ENCODE data around the gene PEX1. TPM values are rescaled to one million over a fixed set of nuclear protein-coding genes. Genes with fewer than 3 reads are reported as not detected.

The PEX1 gene
- polyA plus RNA-seq: 77.7 and 108 TPM in 2 replicates
- 86.2 and 99.8 TPM in 2 replicates for polyA minus RNA-seq

- peak within 1 kb of the TSS; percentile 84 for H3K9ac ChIP-seq (ENCODE audit: low read length)
- H3K9me2 ChIP-seq (ENCODE audit: insufficient read depth, low read length): no peaks in the 10 kb centered on the region
- peak within 1 kb of the TSS; percentile 98 for H3K4me3 ChIP-seq (ENCODE audit: low read length)
- TF ChIP-seq REST (IDR thresholded peaks at IDR 0.05; ENCODE audit: borderline replicate concordance) (peak; percentile 36), EP300 (conservative IDR thresholded peaks at IDR 0.05; ENCODE audit: poor library complexity, severe bottlenecking) (peak; percentile 38), POLR2AphosphoS5 (IDR thresholded peaks at IDR 0.05) (peak; percentile 83), MXI1 (conservative IDR thresholded peaks at IDR 0.05; ENCODE audit: poor library complexity, severe bottlenecking) (peak; percentile 80), RAD21 (conservative IDR thresholded peaks at IDR 0.05) (peak; percentile 31), CTCF (IDR thresholded peaks at IDR 0.05; ENCODE audit: poor library complexity, severe bottlenecking) (peak; percentile 77), SMC3 (conservative IDR thresholded peaks at IDR 0.05; ENCODE audit: poor library complexity) (no peak), TAF1 (IDR thresholded peaks at IDR 0.05; ENCODE audit: low read depth) (peak; percentile 52), EZH2 (IDR thresholded peaks at IDR 0.05; ENCODE audit: borderline replicate concordance, insufficient read depth, low read length, poor library complexity, severe bottlenecking) (no peak)
- peaks cover 28% of the 10 kb centered on the region for H3K79me2 ChIP-seq (replicated peaks; ENCODE audit: insufficient read depth, low read length)
- peak within 1 kb of the TSS; percentile 99 for H3K4me2 ChIP-seq (ENCODE audit: low read length)
- H3F3A ChIP-seq (ENCODE audit: insufficient read depth, low read length, poor library complexity, severe bottlenecking): no peaks in the 10 kb centered on the region
- peak within 1 kb of the TSS; percentile 95 for H2AFZ ChIP-seq (ENCODE audit: low read depth, low read length)
- no peaks in the 10 kb centered on the region for H3K27me3 ChIP-seq (ENCODE audit: insufficient read depth, low read depth, low read length)
- no peaks in the 10 kb centered on the region for H4K20me1 ChIP-seq (ENCODE audit: insufficient read depth)
- H3K9me3 ChIP-seq (ENCODE audit: low read length): no peaks in the 10 kb centered on the region
- peak within 1 kb of the TSS; percentile 84 for H3K27ac ChIP-seq (ENCODE audit: low read length)
- peaks cover 4% of the 10 kb centered on the region for H3K36me3 ChIP-seq (ENCODE audit: insufficient read depth, low read length)
Measured at GRCh38 chr7:92528188-92528957, at the start of gene PEX1, which contains the start of gene RBM48. TSS of gene PEX1 (minus strand) at chr7:92528520. CDS start at chr7:92528435, 85 bp downstream. TSS of gene RBM48 (plus strand) at chr7:92528795. CDS start at chr7:92528814, 19 bp downstream.

GRCh38 chr7:92576296-92576695 lies 48.0 kb upstream of the PEX1 start:
- no peaks in the 10 kb centered on the region for H3K9me3 ChIP-seq (ENCODE audit: low read length)
- peaks cover 8% of the 10 kb centered on the region for H3K36me3 ChIP-seq (ENCODE audit: insufficient read depth, low read length)

More at GRCh38 chr7:92576296-92576695, 48.0 kb upstream of the PEX1 start:
- Histone ChIP-seq H3K4me2 (ENCODE audit: low read length) (no peak overlapping the region), H3K9me2 (ENCODE audit: insufficient read depth, low read length) (no peaks in the 10 kb centered on the region), H3K9ac (ENCODE audit: low read length) (no peak overlapping the region), H2AFZ (ENCODE audit: low read depth, low read length) (no peak overlapping the region), H4K20me1 (ENCODE audit: insufficient read depth) (no peaks in the 10 kb centered on the region), H3F3A (ENCODE audit: insufficient read depth, low read length, poor library complexity, severe bottlenecking) (no peaks in the 10 kb centered on the region), H3K4me3 (ENCODE audit: low read length) (no peak overlapping the region), H3K27me3 (ENCODE audit: insufficient read depth, low read depth, low read length) (no peaks in the 10 kb centered on the region), H3K79me2 (replicated peaks; ENCODE audit: insufficient read depth, low read length) (peaks cover 8% of the 10 kb centered on the region), H3K27ac (ENCODE audit: low read length) (no peak overlapping the region)
- TF ChIP-seq MXI1 (conservative IDR thresholded peaks at IDR 0.05; ENCODE audit: poor library complexity, severe bottlenecking) (no peak), EP300 (conservative IDR thresholded peaks at IDR 0.05; ENCODE audit: poor library complexity, severe bottlenecking) (no peak), RAD21 (conservative IDR thresholded peaks at IDR 0.05) (no peak), POLR2AphosphoS5 (IDR thresholded peaks at IDR 0.05) (no peak), REST (IDR thresholded peaks at IDR 0.05; ENCODE audit: borderline replicate concordance) (no peak), EZH2 (IDR thresholded peaks at IDR 0.05; ENCODE audit: borderline replicate concordance, insufficient read depth, low read length, poor library complexity, severe bottlenecking) (no peak)
